ENCODE measurements around the gene PGM1. TPM values are rescaled to one million over a fixed set of nuclear protein-coding genes. Genes with fewer than 3 reads are reported as not detected.

Gene PGM1
- polyA plus RNA-seq (2012; ENCODE audit: insufficient read length, low read depth) = 14.0 TPM

GRCh38 chr1:63593303-63593885 is at the start of gene PGM1:
Gene PGM1 (plus strand): TSS chr1:63593411. CDS start chr1:63593489, 78 bp downstream.
- TF ChIP-seq POLR2AphosphoS5 (IDR thresholded peaks at IDR 0.05; ENCODE audit: low read depth, low read length) (no peak), TAF1 (IDR thresholded peaks at IDR 0.05; ENCODE audit: borderline replicate concordance, insufficient read depth, low read length) (no peak), FOXP2 (optimal IDR thresholded peaks at IDR 0.05; ENCODE audit: borderline replicate concordance, extremely low read depth, extremely low read length, insufficient read depth) (no peak), REST (IDR thresholded peaks at IDR 0.05; ENCODE audit: insufficient read depth in 1 of 2, low read depth in 2 of 2, low read length in 2 of 2) (no peak), SIN3A (IDR thresholded peaks at IDR 0.05; ENCODE audit: borderline replicate concordance, insufficient read depth, low read length) (no peak)

- no peak for TF ChIP-seq POLR2AphosphoS5 (IDR thresholded peaks at IDR 0.05; ENCODE audit: low read depth, low read length)
- no peak for TF ChIP-seq TAF1 (IDR thresholded peaks at IDR 0.05; ENCODE audit: borderline replicate concordance, insufficient read depth, low read length)
- no peak for TF ChIP-seq SIN3A (IDR thresholded peaks at IDR 0.05; ENCODE audit: borderline replicate concordance, insufficient read depth, low read length)
- TF ChIP-seq FOXP2 (optimal IDR thresholded peaks at IDR 0.05; ENCODE audit: borderline replicate concordance, extremely low read depth, extremely low read length, insufficient read depth) = no peak
- no peak for TF ChIP-seq REST (IDR thresholded peaks at IDR 0.05; ENCODE audit: insufficient read depth in 1 of 2, low read depth in 2 of 2, low read length in 2 of 2)
These were observed 47.4 kb upstream of the PGM1 start for GRCh38 chr1:63545780-63546179.

GRCh38 chr1:63547621-63548294 is 45.5 kb upstream of the PGM1 start:
- TF ChIP-seq REST (IDR thresholded peaks at IDR 0.05; ENCODE audit: insufficient read depth in 1 of 2, low read depth in 2 of 2, low read length in 2 of 2) (no peak), TAF1 (IDR thresholded peaks at IDR 0.05; ENCODE audit: borderline replicate concordance, insufficient read depth, low read length) (no peak), FOXP2 (optimal IDR thresholded peaks at IDR 0.05; ENCODE audit: borderline replicate concordance, extremely low read depth, extremely low read length, insufficient read depth) (no peak), POLR2AphosphoS5 (IDR thresholded peaks at IDR 0.05; ENCODE audit: low read depth, low read length) (no peak), SIN3A (IDR thresholded peaks at IDR 0.05; ENCODE audit: borderline replicate concordance, insufficient read depth, low read length) (no peak)

- no peak for TF ChIP-seq TAF1 (IDR thresholded peaks at IDR 0.05; ENCODE audit: borderline replicate concordance, insufficient read depth, low read length)
- TF ChIP-seq FOXP2 (optimal IDR thresholded peaks at IDR 0.05; ENCODE audit: borderline replicate concordance, extremely low read depth, extremely low read length, insufficient read depth) = no peak
- no peak for TF ChIP-seq POLR2AphosphoS5 (IDR thresholded peaks at IDR 0.05; ENCODE audit: low read depth, low read length)
- no peak for TF ChIP-seq SIN3A (IDR thresholded peaks at IDR 0.05; ENCODE audit: borderline replicate concordance, insufficient read depth, low read length)
- no peak for TF ChIP-seq REST (IDR thresholded peaks at IDR 0.05; ENCODE audit: insufficient read depth in 1 of 2, low read depth in 2 of 2, low read length in 2 of 2)
These were observed 44.9 kb upstream of the PGM1 start for GRCh38 chr1:63548303-63548702.
